G401.6 (cell line): ENCODE results near the gene COL6A1.

Experiments
- FAIRE-seq: peaks from 2 replicates; lab custom pipeline; 2012; peaks lifted over from hg19 to GRCh38; lab: Jason Lieb, UNC

COL6A1 gene

DNA sequence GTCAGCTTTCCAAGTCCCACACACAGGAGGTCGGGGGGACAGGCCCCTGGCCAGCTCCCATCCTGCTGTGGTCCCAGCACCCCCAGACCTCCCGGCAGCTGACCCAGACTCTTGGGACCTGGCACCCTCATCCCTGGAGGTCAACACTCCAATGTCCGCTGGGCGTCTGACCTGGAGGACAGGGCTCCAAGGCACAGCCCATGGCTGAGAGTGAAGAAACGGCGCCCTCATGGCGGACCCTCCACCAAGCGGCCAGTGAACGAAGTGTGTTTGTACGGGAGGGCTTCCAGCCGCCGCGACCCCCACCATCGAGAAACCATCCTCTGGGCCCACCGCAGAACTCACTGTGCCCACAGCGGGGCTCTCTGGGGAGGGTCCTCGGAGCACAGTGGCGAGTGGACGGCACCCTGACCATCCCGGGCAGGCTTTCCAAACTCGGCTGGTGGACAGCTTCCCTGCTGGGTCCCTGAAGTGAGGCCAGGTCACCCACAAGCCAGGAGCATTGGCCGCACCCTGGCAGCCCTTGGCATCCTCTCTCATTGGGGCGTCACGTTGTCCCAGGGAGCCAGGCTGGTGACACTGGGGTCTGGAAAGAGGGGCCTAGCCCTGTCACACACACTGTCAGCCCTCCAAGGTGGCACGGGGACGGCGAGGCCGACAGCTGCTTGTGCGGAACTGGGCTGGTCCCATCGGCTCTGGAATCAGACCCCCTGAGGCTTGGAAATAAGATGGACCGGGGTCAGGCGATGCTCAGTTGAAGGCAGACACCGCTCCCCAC lies 68.5 kb downstream of the COL6A1 start:
- no peak for FAIRE-seq

DNA sequence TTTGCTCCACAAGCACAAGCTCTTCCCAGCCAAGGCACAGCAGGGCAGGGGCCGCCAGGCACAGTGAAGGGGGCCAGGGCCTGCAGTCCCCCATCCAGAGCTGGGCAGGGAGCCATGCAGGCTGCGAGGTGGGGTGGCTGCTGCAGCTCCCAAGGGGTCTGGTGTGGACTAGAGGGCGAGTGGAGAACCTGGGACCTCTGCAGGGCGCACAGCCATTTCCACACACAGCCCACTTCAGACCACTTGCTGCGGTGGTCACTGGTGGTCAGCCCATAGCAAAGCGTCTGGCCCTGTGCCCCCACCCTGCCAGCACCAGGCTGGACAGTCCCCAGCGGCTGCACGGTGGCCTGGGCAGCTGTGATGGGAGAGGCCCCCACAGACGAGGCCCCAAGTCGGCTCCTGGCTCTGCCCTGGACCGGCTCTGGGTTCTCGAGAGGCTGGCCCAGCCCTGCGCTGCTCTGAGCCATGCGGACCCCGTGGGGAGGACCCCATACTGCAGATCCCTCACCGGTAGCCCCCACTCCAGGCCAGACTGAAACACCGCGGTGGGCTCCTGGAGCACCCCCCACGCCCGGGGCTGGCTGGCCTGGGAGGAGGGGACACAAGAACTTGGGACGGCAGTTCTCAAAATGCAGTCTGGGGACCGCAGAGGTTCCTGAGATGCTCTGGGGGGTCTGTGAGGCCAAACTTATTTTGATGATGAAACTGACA lies 69.3 kb downstream of the COL6A1 start:
- no peak for FAIRE-seq

DNA sequence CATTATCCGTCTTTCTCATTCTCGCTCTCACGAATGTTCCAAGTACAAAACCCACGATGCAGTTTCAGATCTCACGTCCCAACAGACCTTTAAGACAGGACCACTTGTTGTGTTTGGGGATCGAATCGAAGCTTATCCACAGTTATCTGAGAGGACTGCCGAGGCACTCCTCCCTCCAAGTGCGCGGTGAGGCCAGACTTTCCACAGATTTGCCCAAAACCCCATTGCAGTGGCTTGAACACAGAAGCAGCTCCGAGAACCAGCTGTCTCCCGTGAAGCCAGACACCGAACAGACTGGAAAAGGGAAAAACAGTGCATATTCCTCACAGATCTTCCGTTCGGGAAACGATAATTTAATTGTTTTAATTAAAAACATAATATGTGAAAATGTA lies 69.8 kb downstream of the COL6A1 start:
- FAIRE-seq = no peak

DNA sequence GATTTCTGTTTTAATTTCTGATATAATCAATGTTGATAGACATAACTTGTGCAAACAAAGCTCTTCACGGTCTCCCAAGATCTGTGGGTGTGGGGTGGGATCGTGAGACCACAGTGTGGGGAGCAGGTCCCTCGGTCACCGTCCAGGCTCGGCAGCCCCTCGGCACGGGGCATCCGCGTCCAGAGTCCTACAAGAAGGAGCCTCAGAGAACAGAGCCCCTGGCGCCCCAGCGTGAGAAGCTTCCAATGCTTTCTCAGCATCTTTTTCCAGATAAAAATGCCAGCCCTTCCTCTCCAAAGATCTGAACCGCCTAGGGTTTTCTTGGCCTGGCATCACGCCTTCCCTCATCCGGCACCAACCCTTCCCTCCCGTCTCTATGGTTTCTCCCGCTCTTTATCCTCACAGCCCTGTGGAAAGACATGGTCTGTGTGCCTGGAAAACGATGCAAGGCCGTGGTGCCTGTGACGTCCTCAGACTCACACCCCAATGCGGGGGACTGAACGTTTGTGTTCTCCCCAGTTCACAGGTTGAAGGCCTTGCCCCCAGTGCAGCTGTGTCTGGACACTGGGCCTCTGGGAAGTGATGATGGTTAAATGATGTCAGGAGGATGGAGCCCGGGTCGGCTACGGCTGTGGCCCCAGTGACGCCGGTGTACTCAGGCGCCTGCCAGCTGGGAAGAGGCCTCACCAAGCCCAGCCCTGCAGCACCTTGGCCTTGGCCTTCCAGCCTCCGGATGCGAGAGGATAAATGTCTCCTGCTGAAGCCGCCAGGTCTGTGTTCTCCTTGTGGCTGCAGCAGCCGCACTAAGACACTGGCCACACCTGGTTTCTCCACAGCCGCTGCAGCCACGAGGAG lies 70.5 kb downstream of the COL6A1 start:
- FAIRE-seq = no peak

DNA sequence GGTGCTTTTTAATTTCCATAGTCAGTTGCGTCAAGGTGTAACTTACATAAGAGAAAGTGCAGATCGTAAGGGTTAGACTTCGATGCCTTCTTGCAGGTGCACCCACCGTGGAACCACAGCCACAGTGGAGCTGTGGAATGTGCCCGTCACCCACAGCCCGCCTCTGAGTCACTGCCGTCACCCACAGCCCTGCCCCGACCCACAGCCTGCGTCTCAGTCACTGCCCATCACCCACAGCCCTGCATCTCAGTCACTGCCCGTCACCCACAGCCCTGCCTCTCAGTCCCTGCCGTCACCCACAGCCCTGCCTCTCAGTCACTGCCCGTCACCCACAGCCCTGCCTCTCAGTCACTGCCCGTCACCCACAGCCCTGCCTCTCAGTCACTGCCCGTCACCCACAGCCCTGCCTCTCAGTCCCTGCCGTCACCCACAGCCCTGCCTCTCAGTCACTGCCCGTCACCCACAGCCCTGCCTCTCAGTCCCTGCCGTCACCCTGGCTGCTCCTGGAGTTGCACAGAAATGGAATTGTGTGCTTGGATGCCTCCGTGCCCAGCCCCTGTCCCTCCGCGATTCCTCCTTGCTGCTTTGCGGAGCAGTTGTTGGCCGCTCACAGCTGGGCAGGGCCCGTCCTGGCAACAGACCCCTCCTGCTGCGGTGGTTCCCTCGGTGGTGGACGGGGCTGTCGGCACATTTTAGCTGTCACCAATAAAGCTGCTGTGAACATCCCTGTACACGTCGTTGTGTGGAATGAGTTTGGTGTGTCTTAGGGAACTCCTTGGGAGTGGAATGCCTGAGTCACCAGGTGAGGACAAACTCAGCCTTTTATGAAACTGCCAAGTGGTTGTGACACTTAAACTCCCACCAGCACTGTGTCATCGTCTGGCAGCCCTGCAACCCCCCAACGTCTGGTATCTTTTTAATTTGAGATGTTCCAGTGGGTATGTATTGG lies 71.4 kb downstream of the COL6A1 start:
- no peak for FAIRE-seq

DNA sequence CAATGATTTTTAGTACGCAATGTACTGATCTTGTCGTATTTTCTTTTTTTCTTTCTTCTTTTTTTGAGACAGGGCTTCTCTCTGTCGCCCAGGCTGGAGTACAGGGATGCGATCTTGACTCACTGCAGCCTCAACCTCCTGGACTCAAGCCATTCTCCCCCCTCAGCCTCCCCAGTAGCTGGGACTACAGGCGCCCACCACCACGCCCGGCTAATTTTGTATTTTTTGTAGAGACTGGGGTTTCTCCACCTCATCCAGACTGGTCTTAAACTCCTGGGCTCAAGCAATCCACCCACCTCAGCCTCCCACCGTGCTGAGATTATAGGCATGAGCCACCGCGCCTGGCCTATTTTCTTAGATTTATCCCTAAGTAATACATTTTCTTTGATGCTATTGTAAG lies 72.5 kb downstream of the COL6A1 start:
- no peak for FAIRE-seq

DNA sequence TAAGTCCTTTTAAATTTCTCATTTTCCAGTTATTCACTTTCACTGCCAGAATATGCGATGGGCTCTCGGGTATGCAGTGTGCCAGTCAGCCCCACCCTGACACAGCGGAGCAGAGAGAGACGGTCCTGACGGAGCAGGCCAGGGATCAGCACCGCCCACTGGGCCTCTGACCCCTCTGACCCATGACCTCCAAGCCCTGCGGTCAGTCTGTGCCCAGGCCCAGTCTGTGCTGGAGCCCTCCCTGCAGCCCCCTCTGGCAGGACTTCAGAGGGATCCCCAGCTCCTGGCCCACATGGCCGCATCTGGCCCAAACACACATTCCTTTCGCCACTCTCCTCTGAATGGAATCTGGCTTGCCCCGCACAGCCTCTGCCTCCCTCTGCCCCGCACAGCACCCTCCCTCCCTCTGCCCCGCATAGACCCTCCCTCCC lies 72.9 kb downstream of the COL6A1 start:
- no peak for FAIRE-seq
